Testis (tissue), 3 donors: ENCODE data around the gene COPS2. TPM values are rescaled to one million over a fixed set of nuclear protein-coding genes. Genes with fewer than 3 reads are reported as not detected.

Source experiments
- DNase-seq: peaks from one replicate; pipeline ENCODE4 v3.0.0-alpha.2; 2019
- H3K27ac ChIP-seq, 2 donors: fragments of 200-600 bp; sonication (generic); one replicate each; pipeline ENCODE4 v1.5.1; 2019
- H3K27me3 ChIP-seq: fragments of 200-600 bp; sonication (generic); one replicate; pipeline ENCODE4 v1.5.1; 2019
- H3K36me3 ChIP-seq: fragments of 200-600 bp; sonication (generic); one replicate; pipeline ENCODE4 v1.5.1; 2017; ENCODE audit warnings: low read depth; ENCODE audit errors: missing control alignments
- H3K4me1 ChIP-seq: fragments of 200-600 bp; sonication (generic); one replicate; pipeline ENCODE4 v1.5.1; 2019
- H3K4me3 ChIP-seq, 2 donors: fragments of 200-600 bp; sonication (generic); one replicate each; pipeline ENCODE4 v1.5.1; 2017 to 2019
- H3K9me3 ChIP-seq: fragments of 200-600 bp; sonication (generic); one replicate; pipeline ENCODE4 v1.5.1; 2017
- CTCF ChIP-seq, 3 experiments: fragments of 450-650 bp in 2 of 3; fragments of 200-600 bp in 1 of 3; sonication (generic) in 1 of 3; IDR thresholded peaks; one replicate each; pipeline ENCODE4 v1.5.1; 2016 to 2019; ENCODE audit warnings: antibody characterized with exemption in 3 of 3, mild to moderate bottlenecking in 2 of 3, moderate library complexity in 1 of 3
- POLR2A ChIP-seq: fragments of 450-650 bp; IDR thresholded peaks from one replicate; pipeline ENCODE4 v1.6.1; 2017; ENCODE audit warnings: antibody characterized with exemption, mild to moderate bottlenecking, moderate library complexity
- WGBS, 2 donors: methylation state at CpG; one replicate each; pipeline ENCODE4 v1.1.5; 2018; 5-methylcytosine and 5-hydroxymethylcytosine counted together
- intact Hi-C: fragments of 100-400 bp; cut with DNase I; formaldehyde crosslinking; loops from one replicate; pipeline ENCODE4 v1.15.1; 2023; ENCODE audit warnings: low total_unique reads
- polyA plus RNA-seq: library from polyadenylated mRNA; stranded (reverse); fragments of 350-450 nt; fragmentation: Illumina TruSeq; extraction: RNeasy Lipid Tissue Mini Kit (QIAGEN cat#74804); gene quantifications from one replicate; pipeline ENCODE4 v1.2.3, GENCODE V29; 2014; ENCODE audit warnings: low read depth, low replicate concordance; ENCODE audit not compliant: insufficient read depth
- total RNA-seq, 2 donors: library from RNA; depleted of rRNA; stranded (reverse); fragments of >200 nt; gene quantifications; one replicate each; pipeline ENCODE4 v1.2.3, GENCODE V29; 2016

COPS2 gene
- total and polyA plus RNA-seq, 3 donors from 2014 or later, result 55.4 to 65.0 (median 62.4) TPM

- Histone ChIP-seq H3K4me3 (no peak overlapping the region), H3K27me3 (no peaks in the 10 kb centered on the region), H3K36me3 (no peaks in the 10 kb centered on the region), H3K27ac (no peak overlapping the region), H3K4me1 (no peaks in the 10 kb centered on the region), H3K9me3 (no peaks in the 10 kb centered on the region)
- TF ChIP-seq POLR2A (no peak), CTCF (IDR thresholded peaks at IDR 0.05) (no peak)
- DNase-seq, result no peak
- intact Hi-C loops, result no loop called here
- 83 to 84% methylated on average over 2 of the region's 2 CpGs for WGBS, 2 donors
Observed at GRCh38 chr15:49115062-49115461, 40.3 kb downstream of the COPS2 start.

GRCh38 chr15:49110158-49110944, 45.0 kb downstream of the COPS2 start:
- DNase-seq, result no peak
- Histone ChIP-seq H3K27ac (no peak overlapping the region), H3K9me3 (no peaks in the 10 kb centered on the region), H3K4me1 (no peaks in the 10 kb centered on the region), H3K27me3 (no peaks in the 10 kb centered on the region), H3K4me3 (no peak overlapping the region), H3K36me3 (no peaks in the 10 kb centered on the region)
- intact Hi-C loops, result no loop called here
- WGBS, 2 donors, result 75 to 79% methylated on average over 2 of the region's 2 CpGs
- TF ChIP-seq CTCF (IDR thresholded peaks at IDR 0.05), result no peak
- no peak for TF ChIP-seq POLR2A

DNA sequence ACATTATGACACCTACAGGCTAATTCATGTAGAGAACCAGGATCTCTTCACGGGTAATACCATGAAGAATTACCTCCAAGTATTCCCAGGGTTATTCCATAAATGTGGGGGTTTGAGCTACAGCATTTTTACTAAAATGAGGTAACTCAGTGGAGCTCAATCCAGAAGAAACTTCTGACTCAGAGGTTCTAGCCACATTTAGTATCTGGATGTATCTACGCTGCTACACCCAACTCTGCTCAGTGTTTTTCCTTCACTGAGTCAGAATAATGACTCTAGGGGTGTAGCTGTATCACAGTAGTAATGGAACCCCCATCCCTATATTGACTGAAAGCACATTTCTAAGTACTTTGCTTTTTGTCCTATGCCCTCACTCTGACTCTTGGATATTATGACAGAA, 52.4 kb downstream of the COPS2 start:
- no peaks in the 10 kb centered on the region for H3K4me1 ChIP-seq
- H3K4me3 ChIP-seq, result no peak overlapping the region
- H3K27ac ChIP-seq, result no peak overlapping the region
- no peaks in the 10 kb centered on the region for H3K36me3 ChIP-seq
- H3K9me3 ChIP-seq, result no peaks in the 10 kb centered on the region
- no peak for TF ChIP-seq POLR2A
- no peak for TF ChIP-seq CTCF (IDR thresholded peaks at IDR 0.05)
- 91 to 92% methylated on average over 2 of the region's 2 CpGs for WGBS, 2 donors
- no peak for DNase-seq
- no peaks in the 10 kb centered on the region for H3K27me3 ChIP-seq
- intact Hi-C loops, result no loop called here

DNA sequence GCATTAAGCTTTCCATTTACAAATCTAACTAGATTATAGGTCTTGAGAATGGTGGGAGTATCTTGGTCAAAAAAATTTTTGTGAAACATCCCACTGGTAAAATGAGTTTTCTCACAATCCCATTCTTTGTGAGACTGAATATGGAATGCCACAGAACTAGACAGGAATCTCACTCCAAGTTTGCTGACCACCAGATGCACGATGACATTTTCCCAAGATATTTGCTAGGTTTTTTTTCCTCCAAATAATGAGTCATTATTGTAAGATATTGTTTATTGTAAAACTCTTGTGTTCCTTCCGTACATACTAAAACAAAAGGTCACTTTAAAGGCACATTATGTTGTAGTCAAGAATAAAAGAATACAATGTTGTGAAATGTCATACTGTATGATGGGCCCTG, 53.9 kb downstream of the COPS2 start:
- intact Hi-C loops, result no loop called here
- no peak for DNase-seq
- Histone ChIP-seq H3K36me3 (no peaks in the 10 kb centered on the region), H3K9me3 (no peaks in the 10 kb centered on the region), H3K4me1 (no peaks in the 10 kb centered on the region), H3K27me3 (no peaks in the 10 kb centered on the region), H3K27ac (no peak overlapping the region), H3K4me3 (no peak overlapping the region)
- TF ChIP-seq POLR2A, result no peak
- TF ChIP-seq CTCF (IDR thresholded peaks at IDR 0.05), result no peak
- 61 to 67% methylated on average over 2 of the region's 2 CpGs for WGBS, 2 donors
